Lower leg skin (tissue), 4 donors: ENCODE results near the gene CIPC. TPM values are rescaled to one million over a fixed set of nuclear protein-coding genes. Genes with fewer than 3 reads are reported as not detected.

Experiments used
- DNase-seq, 2 donors: peaks; one replicate each; pipeline ENCODE4 v3.0.0-alpha.2; 2019; ENCODE audit warnings: low spot score in 2 of 2
- H3K4me3 ChIP-seq: fragments of 200-600 bp; sonication (generic); 2 replicates; pipeline ENCODE4 v1.5.1; 2017; ENCODE audit warnings: mild to moderate bottlenecking, low read depth; ENCODE audit not compliant: poor library complexity, severe bottlenecking
- POLR2A ChIP-seq, 2 donors: fragments of 450-650 bp; IDR thresholded peaks; one replicate each; pipeline ENCODE4 v1.6.1; 2016 to 2017; ENCODE audit warnings: antibody characterized with exemption in 2 of 2, mild to moderate bottlenecking in 1 of 2, moderate library complexity in 1 of 2
- WGBS, 2 donors: methylation state at CpG; one replicate each; pipeline ENCODE4 v1.1.5; 2018; 5-methylcytosine and 5-hydroxymethylcytosine counted together
- intact Hi-C: fragments of 100-400 bp; cut with DNase I; formaldehyde crosslinking; loops from one replicate; pipeline ENCODE4 v1.15.0; 2023; ENCODE audit warnings: low total_unique reads
- total RNA-seq, 4 donors: library from RNA; depleted of rRNA; stranded (reverse); fragments of >200 nt; gene quantifications; one replicate each; pipeline ENCODE4 v1.1.0, GENCODE V29; 2016
- TF ChIP-seq, protein P1 (sequence below), 3 donors: fragments of 450-650 bp; IDR thresholded peaks; one replicate each; pipeline ENCODE4 v1.5.1; 2016; ENCODE audit warnings: antibody characterized with exemption in 3 of 3, mild to moderate bottlenecking in 3 of 3, moderate library complexity in 2 of 3

CIPC gene
- total RNA-seq, 4 donors from 2014 or later: 36.6 to 60.0 (median 52.1) TPM

DNA sequence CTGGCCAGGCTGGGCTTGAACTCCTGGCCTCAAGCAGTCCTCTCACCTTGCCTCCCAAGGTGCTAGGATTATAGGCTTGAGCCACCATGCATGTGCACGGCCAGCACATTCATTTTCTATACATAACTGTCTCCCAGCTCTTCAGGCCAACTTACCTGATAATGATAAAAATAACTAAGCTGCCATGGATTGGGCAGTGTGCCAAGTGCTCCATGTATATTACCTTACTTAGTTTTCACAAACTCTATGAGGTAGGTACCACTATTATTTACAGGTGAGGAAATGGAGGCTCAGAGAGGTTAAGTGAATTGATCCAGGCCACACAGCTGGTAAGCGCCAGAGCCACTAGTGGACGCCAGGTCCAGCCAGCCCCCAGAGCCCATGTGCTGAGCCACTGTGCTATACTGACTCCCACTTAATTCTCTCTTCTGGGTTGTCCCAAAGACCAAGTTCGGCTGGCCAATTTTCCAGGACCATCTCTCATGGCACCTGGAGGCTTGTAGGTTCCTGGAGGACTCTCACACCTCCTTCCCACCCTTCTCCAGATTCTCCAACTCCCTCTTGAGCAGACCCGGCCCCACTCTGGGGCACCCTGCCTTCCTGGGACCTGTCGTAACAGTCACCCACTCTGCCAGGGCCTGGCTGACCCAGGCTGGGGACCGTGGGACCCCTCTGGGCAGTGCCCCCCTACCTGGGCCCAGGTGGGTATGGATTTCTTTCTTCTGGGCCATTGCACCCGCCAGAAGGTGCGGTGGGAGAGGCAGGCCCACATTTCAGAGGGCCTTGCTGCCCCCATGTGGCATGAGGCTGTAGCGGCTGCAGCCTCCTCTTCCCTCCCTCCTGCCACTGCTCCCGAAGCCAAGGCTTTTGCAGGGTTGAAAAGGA lies 30.2 kb upstream of the CIPC start:
- WGBS, 2 donors: 45 to 46% methylated on average over 11 of the region's 11 CpGs
- TF ChIP-seq, protein P1, sequence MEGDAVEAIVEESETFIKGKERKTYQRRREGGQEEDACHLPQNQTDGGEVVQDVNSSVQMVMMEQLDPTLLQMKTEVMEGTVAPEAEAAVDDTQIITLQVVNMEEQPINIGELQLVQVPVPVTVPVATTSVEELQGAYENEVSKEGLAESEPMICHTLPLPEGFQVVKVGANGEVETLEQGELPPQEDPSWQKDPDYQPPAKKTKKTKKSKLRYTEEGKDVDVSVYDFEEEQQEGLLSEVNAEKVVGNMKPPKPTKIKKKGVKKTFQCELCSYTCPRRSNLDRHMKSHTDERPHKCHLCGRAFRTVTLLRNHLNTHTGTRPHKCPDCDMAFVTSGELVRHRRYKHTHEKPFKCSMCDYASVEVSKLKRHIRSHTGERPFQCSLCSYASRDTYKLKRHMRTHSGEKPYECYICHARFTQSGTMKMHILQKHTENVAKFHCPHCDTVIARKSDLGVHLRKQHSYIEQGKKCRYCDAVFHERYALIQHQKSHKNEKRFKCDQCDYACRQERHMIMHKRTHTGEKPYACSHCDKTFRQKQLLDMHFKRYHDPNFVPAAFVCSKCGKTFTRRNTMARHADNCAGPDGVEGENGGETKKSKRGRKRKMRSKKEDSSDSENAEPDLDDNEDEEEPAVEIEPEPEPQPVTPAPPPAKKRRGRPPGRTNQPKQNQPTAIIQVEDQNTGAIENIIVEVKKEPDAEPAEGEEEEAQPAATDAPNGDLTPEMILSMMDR (IDR thresholded peaks at IDR 0.05): no peak
- no peak for TF ChIP-seq POLR2A (IDR thresholded peaks at IDR 0.05)
- DNase-seq: peak in 1 of 2 donors; percentile 94
- no peak overlapping the region for H3K4me3 ChIP-seq
- intact Hi-C loops: loop anchor here (1.0 to 10.0 kb wide), 3 partner anchors 123 to 192 kb away; no protein-coding TSS in a partner anchor

DNA sequence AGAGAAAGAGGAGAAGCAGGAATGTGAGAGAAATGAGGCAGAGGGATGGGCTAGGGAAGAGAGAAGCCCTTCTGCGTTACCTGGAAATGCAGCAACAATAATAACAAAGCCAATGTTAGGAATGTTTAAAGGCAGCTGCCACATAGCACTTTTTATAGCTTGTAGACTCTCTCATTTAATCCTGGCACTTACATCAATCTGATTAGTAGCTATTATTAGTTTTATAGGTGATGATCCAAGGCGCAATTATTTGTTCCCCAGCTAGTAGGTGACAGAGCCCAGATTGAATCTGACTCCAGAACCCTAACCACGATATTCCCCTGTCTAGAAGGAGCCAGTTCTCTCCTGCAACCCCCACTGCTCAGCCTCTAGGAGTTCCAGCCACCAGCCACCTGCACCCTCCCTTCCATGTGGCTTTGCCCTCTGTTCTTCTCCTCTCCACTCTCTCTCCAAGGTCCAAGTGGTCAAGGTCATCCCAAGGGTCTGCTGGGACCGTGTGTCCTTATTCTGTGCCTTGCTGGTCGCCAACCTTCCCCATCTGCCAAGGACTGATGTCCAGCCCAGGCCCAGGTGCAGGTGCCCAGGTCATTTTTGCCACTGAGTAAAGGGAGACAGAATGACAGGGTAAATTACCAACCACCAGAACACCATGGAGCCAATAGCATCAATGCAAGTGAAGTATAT lies 29.4 kb upstream of the CIPC start:
- no peak for TF ChIP-seq POLR2A (IDR thresholded peaks at IDR 0.05)
- TF ChIP-seq, protein P1 (IDR thresholded peaks at IDR 0.05): no peak
- DNase-seq: no peak
- no peak overlapping the region for H3K4me3 ChIP-seq
- intact Hi-C loops: loop anchor here (1.0 to 10.0 kb wide), 3 partner anchors 124 to 192 kb away; no protein-coding TSS in a partner anchor
- WGBS, 2 donors: 35 to 43% methylated on average over 5 of the region's 5 CpGs

DNA sequence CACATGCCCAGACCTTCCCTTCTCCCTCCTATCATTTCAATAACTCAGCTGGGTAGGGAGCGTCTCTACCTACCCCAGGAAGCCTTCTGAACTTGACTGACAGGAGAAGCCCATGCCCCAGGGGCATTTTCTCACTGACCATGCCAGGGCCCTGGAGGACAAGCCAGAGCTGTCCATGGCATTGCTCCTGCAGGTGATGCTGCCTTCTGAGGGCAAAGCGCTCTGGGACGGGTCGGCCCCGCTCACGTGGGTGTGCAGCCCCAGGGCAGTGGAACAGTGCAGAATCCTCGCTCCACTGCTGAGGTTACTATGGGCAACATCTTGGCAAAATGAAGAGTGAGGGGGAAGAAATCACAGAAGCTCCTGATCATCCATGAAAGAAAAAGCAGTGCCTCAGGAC lies 28.5 kb upstream of the CIPC start:
- 55 to 61% methylated on average over 7 of the region's 7 CpGs for WGBS, 2 donors
- DNase-seq: no peak
- TF ChIP-seq, protein P1 (IDR thresholded peaks at IDR 0.05): no peak
- no peak for TF ChIP-seq POLR2A (IDR thresholded peaks at IDR 0.05)
- intact Hi-C loops: loop anchor here (10.0 kb wide), 2 partner anchors 125 to 155 kb away; no protein-coding TSS in a partner anchor
- no peak overlapping the region for H3K4me3 ChIP-seq

DNA sequence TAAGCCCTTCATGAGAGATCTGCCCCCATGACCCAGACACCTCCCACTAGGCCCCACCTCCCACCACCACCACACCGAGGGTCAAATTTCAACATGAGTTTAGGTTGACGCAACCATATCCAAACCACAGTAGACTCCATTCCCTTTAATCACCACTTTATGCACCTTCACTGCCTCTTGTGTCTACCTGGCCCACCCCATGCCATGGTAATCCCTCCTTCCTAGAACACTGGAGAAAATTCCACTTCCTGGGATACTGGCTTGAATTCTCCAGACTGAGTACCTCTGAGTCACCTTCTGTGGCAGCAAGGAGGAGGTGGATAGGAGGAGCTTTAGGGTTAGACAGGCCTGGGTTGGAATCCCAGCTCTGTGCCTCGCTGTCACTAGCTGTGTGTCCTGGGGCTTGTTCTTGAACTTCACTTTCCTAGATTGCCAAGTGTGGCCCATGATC lies 26.1 kb upstream of the CIPC start:
- 73 to 88% methylated on average over 3 of the region's 3 CpGs for WGBS, 2 donors
- H3K4me3 ChIP-seq: no peak overlapping the region
- no peak for DNase-seq
- TF ChIP-seq, protein P1 (IDR thresholded peaks at IDR 0.05): no peak
- no peak for TF ChIP-seq POLR2A (IDR thresholded peaks at IDR 0.05)
- intact Hi-C loops: no loop called here

DNA sequence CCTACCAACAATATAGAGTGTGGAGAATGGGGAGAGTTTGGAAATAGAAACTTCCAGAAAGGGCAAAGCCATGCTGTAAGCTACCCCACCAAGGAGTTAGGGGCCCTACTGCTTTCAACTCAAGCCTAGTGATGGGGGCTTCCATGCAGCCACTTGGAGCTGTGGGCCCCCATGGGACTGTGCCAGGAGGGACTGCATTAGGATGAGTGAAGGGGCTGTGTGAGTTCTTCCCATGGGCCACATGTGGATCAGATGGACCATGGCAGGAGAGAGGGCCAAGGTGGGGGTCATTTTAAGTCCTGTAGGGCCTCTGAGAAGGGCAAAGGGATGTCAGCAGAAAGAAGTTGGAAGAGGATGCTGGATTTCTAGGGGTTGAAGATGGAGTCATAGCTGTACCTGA lies 23.1 kb upstream of the CIPC start:
- TF ChIP-seq, protein P1 (IDR thresholded peaks at IDR 0.05): no peak
- no peak for TF ChIP-seq POLR2A (IDR thresholded peaks at IDR 0.05)
- no peak for DNase-seq
- intact Hi-C loops: no loop called here
- H3K4me3 ChIP-seq: no peak overlapping the region
